ENCODE measurements around the gene NCAM2. TPM values are rescaled to one million over a fixed set of nuclear protein-coding genes. Genes with fewer than 3 reads are reported as not detected.
"Not testable (repeated sequence)": the region's sequence is repeated elsewhere in the genome, so short reads cannot be mapped to it uniquely, and the experiment has no call there.

The NCAM2 gene
- total RNA-seq, 1 donor from 2014 or later, result 7.2 TPM

DNA sequence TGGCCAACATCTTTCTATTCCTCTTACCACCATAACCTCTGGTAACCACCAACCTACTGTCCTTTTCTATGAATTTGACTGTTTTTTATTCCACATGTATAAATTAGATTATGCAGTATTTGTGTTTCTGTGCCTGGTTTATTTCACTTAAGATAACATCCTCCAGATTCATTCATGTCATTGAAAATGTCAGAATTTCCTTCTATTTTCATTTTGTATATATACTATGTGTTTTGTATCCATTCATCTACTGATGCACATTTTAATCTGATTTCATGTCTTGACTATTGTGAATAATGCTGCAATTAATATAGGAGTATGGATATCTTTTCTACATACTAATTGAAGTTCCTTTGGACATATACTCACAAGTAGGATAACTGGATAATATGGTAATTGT, 403.2 kb downstream of the NCAM2 start:
- Histone ChIP-seq H3K27ac (no peak overlapping the region), H3K9me3 (no peaks in the 10 kb centered on the region), H3K4me3 (no peak overlapping the region), H3K4me1 (no peaks in the 10 kb centered on the region), H3K27me3 (no peaks in the 10 kb centered on the region), H3K36me3 (no peaks in the 10 kb centered on the region)
- TF ChIP-seq, protein P1, sequence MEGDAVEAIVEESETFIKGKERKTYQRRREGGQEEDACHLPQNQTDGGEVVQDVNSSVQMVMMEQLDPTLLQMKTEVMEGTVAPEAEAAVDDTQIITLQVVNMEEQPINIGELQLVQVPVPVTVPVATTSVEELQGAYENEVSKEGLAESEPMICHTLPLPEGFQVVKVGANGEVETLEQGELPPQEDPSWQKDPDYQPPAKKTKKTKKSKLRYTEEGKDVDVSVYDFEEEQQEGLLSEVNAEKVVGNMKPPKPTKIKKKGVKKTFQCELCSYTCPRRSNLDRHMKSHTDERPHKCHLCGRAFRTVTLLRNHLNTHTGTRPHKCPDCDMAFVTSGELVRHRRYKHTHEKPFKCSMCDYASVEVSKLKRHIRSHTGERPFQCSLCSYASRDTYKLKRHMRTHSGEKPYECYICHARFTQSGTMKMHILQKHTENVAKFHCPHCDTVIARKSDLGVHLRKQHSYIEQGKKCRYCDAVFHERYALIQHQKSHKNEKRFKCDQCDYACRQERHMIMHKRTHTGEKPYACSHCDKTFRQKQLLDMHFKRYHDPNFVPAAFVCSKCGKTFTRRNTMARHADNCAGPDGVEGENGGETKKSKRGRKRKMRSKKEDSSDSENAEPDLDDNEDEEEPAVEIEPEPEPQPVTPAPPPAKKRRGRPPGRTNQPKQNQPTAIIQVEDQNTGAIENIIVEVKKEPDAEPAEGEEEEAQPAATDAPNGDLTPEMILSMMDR (IDR thresholded peaks at IDR 0.05), result no peak
- DNase-seq (ENCODE audit: low spot score in 2 of 2), result no peak
- intact Hi-C loops (cut with DNase I), result no loop called here

DNA sequence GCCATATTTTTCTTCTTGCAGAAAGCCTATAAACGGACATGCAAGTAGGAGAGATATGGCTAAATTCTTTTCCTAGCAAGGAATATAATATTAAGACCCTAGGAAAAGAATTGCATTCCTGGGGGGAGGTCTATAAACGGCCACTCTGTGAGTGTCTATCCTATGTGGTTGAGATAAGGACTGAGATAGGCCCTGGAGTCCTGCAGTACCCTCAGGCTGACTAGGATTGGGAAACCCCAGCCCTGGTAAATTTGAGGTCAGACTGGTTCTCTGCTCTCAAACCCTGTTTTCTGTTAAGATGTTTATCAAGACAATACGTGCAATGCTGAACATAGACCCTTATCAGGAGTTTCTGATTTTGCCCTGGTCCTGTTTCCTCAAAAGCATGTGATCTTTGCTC, 404.0 kb downstream of the NCAM2 start:
- H3K4me1 ChIP-seq; DNase-seq (ENCODE audit: low spot score in 2 of 2); H3K9me3 ChIP-seq; H3K27ac ChIP-seq; intact Hi-C loops (cut with DNase I); H3K27me3 ChIP-seq; H3K36me3 ChIP-seq; H3K4me3 ChIP-seq: not testable (repeated sequence)

DNA sequence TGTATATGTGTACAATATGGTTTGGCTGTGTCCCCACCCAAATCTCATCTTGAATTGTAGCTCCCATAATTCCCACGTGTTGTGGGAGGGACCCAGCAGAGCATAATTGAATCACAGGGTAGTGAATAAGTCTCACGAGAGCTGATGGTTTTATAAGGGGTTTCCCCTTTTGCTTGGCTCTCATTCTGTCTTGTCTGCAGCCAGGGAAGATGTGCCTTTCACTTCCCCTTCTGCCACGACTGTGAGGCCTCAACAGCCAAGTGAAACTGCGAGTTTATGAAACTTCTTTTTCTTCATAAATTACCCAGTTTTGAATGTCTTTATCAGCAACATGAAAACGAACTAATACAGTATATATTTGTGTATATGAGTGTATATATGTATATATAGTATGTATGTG, 406.1 kb downstream of the NCAM2 start:
- H3K36me3 ChIP-seq; H3K4me3 ChIP-seq; H3K9me3 ChIP-seq; H3K4me1 ChIP-seq; DNase-seq (ENCODE audit: low spot score in 2 of 2); H3K27ac ChIP-seq; intact Hi-C loops (cut with DNase I); H3K27me3 ChIP-seq: not testable (repeated sequence)

DNA sequence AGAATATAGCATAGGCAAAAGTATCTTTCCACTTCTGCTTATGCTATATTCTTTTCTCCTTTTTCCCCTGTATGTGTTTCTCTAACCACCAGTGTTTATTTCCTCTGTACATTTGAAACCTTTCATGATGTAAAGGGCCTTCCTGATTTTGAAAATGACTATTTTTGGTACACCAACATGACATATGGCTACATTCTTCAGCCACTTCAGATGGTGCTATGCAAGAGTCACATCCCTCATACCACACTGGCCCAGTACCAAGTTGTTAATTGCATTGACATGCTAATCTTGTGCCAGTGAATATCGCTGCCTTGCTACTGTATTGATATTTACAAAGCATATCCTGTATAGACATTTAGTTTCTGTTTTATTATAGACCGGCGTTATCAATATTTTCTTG, 408.7 kb downstream of the NCAM2 start:
- H3K9me3 ChIP-seq, result no peaks in the 10 kb centered on the region
- H3K36me3 ChIP-seq, result no peaks in the 10 kb centered on the region
- TF ChIP-seq, protein P1 (IDR thresholded peaks at IDR 0.05), result no peak
- no peak for DNase-seq (ENCODE audit: low spot score in 2 of 2)
- no peak overlapping the region for H3K4me3 ChIP-seq
- no peaks in the 10 kb centered on the region for H3K27me3 ChIP-seq
- no peaks in the 10 kb centered on the region for H3K4me1 ChIP-seq
- no peak overlapping the region for H3K27ac ChIP-seq
- intact Hi-C loops (cut with DNase I), result no loop called here

DNA sequence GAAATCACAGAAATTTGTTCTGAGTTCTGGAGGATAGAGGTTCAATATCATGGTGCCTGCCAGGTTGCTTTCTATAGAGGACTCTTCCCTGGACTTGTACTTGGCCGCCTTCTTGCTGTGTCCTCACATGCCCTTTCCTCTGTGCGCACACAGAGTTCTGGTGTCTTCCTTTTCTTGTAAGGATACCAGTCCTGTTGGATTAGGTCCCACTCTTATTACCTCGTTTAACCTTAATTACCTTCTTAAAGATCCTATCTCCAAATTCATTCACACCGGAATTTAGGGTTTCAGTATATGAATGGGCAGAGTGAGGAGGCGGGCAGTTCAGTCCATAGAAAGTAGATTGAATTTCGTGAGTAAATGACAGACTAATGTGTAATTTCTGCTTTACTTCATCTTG, 413.9 kb downstream of the NCAM2 start:
- H3K9me3 ChIP-seq, result no peaks in the 10 kb centered on the region

DNA sequence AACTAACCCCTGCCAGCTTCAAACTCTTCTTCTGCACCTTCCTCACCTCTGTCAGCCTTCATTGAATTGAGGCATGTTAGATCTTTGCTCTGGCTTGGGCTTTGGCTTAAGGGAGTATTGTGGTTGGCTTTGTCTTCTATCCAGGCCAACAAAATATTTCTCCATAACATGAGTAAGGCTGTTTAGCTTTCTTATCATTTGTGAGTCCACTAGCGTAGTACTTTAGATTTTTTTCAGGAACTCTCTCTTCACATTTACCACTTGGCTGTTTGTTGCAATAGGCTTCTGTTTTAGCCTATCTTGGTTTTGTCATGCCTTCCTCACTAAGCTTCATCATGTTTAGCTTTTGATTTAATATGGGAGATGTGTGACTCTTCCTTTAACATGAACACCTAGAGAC, 417.5 kb downstream of the NCAM2 start:
- Histone ChIP-seq H3K9me3 (no peaks in the 10 kb centered on the region), H3K4me3 (no peak overlapping the region), H3K27ac (no peak overlapping the region), H3K27me3 (no peaks in the 10 kb centered on the region), H3K36me3 (no peaks in the 10 kb centered on the region), H3K4me1 (no peaks in the 10 kb centered on the region)
- TF ChIP-seq, protein P1 (IDR thresholded peaks at IDR 0.05), result no peak
- intact Hi-C loops (cut with DNase I), result no loop called here
- DNase-seq (ENCODE audit: low spot score in 2 of 2), result no peak

More for the DNA sequence above, 413.9 kb downstream of the NCAM2 start:
- no peaks in the 10 kb centered on the region for H3K4me1 ChIP-seq
- intact Hi-C loops (cut with DNase I), result no loop called here
- no peaks in the 10 kb centered on the region for H3K27me3 ChIP-seq
- TF ChIP-seq, protein P1 (IDR thresholded peaks at IDR 0.05), result no peak
- no peaks in the 10 kb centered on the region for H3K36me3 ChIP-seq
- no peak overlapping the region for H3K27ac ChIP-seq
- H3K4me3 ChIP-seq, result no peak overlapping the region
- DNase-seq (ENCODE audit: low spot score in 2 of 2), result no peak

DNA sequence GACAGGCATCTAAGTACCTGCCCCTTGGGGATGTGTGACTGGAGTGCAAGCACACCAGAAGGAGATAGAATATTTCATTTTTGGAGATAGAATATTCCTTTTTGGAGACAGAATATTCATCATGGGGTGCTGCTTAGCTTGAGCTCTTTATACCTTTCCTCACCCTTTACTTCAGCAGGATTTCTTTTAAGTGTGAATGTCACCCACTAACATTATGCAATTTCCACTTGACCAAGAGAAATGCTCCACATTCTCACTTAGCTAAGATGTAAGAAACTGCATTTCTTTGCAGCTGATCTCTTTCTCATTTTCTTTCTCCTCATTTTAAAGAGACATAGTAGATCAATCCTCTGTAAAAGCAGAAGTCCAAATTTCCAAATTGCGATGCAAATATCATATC, 436.7 kb downstream of the NCAM2 start:
- DNase-seq (ENCODE audit: low spot score in 2 of 2), result no peak
- intact Hi-C loops (cut with DNase I), result no loop called here
- H3K36me3 ChIP-seq, result no peaks in the 10 kb centered on the region
- no peak overlapping the region for H3K4me3 ChIP-seq
- H3K27me3 ChIP-seq, result no peaks in the 10 kb centered on the region
- TF ChIP-seq, protein P1 (IDR thresholded peaks at IDR 0.05), result no peak
- no peaks in the 10 kb centered on the region for H3K9me3 ChIP-seq
- H3K27ac ChIP-seq, result no peak overlapping the region
- H3K4me1 ChIP-seq, result no peaks in the 10 kb centered on the region
